NK-92 (cell line): Measurements from ENCODE around the gene MRPL33.
A peak's percentile ranks its signal among the peaks of the same experiment; 100 is the strongest.

ENCODE experiments used
- DNase-seq: peaks from one replicate; lab custom pipeline; 2025; ENCODE audit not compliant: unreplicated experiment; lab: John Stamatoyannopoulos, UW

MRPL33 gene

GRCh38 chr2:27771548-27772335 is at the start of gene MRPL33:
Gene MRPL33, plus strand, starts transcription at chr2:27771719. Its CDS starts 59 bp downstream, at chr2:27771778.
- DNase-seq, result peak; percentile 12

DNA sequence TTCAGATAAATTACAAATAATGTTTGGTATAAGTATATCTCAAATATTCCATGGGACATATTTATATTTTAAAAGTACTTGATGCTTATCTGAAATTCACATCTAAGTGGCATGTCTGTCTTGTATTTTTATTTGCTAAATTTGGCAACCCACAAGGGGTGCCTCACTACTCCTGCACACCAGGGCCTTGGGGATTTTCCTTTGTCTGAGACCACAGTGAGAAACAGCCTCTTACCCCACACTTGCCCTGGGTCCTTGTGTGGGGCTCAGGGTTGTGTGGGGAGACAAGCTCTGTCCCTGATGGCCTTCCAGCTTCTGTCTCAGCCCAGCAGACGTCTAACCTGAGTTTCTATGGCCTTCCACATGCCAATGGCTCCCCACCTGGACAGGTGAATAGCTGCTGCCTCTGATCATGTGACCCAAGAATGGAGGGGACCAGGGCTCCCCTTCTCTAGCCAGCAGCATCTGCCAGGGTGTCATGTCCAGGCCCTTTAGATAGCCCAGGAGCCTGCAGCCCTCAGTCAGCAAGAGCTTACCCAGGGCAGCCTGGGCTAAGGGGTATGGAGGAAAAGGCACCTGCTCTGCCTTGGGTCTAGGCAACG is 49.5 kb upstream of the MRPL33 start:
- DNase-seq, result no peak

- DNase-seq, result no peak
Measured at GRCh38 chr2:27723372-27724144, 48.0 kb upstream of the MRPL33 start.

DNA sequence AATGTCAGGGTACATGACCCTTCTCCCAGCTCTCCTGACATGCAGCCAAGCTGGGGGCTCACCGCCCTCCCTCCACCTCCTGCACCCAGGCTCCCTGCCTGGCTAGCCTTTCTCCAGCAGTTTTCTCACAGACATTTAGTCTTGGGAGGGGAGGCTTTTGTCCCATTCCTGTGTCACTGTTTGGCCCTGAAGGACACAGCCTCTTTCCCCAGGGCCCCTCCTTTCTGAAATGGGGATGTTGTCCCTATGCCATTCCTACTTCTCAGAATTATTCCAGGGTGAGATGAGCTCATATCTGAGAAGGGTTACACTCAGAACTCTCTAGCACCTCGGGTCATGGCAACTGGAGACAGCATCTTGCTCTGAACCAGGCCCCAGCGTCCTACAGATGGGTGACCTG is 47.3 kb upstream of the MRPL33 start:
- no peak for DNase-seq

- no peak for DNase-seq
Measured at GRCh38 chr2:27724905-27725701, 46.4 kb upstream of the MRPL33 start.

DNA sequence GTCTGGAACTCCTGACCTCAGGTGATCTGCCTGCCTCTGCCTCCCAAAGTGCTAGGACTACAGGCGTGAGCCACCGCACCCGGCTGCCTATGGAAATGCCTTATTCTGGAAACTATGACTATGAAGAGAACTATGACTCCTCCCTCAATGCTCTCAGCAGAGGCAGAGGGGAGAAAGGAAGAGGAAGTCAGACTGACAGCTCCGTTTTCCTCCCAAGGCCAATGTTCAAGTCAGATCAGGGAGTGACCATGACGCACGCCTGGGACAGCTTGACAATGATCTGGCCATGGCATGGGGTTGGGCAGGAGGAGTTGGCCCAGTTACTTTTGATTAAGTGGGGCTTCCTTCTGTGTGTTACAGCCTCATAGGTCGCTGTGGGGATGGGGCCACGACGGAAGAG is 44.3 kb upstream of the MRPL33 start:
- no peak for DNase-seq

GRCh38 chr2:27728081-27728858 is 43.2 kb upstream of the MRPL33 start:
- no peak for DNase-seq

GRCh38 chr2:27729198-27729597 is 42.3 kb upstream of the MRPL33 start:
- DNase-seq, result no peak

DNA sequence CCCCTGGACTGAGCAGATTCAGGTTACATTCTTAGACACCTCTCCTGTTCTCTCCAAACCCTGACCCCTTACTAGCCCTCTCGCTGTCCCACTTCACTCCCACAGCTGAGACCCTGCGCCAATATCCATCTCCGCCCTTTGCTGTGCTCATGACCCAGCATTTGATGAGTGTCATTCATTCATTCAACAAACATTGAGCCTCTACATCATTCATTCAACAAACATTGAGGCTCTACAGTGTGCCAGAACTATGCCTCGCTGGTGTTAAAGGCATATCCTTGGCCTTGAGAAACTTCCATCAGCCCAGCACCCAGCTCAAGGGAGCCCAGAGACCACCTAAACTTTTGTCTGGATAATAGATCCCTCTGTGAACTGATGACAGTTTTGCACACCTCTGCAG is 41.9 kb upstream of the MRPL33 start:
- DNase-seq, result no peak

- no peak for DNase-seq
Measured at GRCh38 chr2:27730261-27730662, 41.3 kb upstream of the MRPL33 start.

GRCh38 chr2:27730980-27731691 is 40.4 kb upstream of the MRPL33 start:
- no peak for DNase-seq

- DNase-seq, result no peak
Measured at GRCh38 chr2:27734305-27734704, 37.2 kb upstream of the MRPL33 start.

DNA sequence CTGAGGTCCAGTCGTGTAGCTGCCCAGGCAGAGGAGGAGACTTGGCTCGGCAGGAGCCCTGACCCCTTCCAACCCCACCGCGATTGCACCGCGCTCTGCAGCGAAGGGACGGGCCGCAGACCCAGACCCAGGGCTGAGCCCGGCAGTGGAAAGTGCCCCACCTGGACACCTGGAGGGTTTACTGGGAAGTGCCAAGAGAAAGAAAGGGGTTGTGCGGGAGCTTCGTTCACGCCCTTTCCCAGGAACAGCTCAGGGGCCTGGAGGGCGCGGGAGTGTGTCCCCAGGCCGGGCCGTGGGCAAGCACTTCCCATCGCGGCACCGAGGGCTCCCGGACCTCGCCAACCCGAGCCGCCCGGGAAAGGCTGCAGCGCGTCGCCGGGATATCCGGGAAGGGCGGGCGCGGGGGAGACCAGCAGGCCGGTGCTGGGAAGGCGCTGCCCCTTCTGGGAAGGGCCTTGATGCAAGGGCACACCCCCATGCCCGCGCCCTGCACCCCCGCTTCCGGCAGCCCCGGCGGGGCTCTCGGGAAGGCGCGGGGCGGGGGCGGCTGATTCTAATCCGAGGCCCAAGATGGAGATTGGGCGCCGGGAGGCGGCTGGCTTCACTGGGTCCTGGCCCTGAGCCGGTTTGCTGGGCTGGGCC is 36.1 kb upstream of the MRPL33 start:
- no peak for DNase-seq

DNA sequence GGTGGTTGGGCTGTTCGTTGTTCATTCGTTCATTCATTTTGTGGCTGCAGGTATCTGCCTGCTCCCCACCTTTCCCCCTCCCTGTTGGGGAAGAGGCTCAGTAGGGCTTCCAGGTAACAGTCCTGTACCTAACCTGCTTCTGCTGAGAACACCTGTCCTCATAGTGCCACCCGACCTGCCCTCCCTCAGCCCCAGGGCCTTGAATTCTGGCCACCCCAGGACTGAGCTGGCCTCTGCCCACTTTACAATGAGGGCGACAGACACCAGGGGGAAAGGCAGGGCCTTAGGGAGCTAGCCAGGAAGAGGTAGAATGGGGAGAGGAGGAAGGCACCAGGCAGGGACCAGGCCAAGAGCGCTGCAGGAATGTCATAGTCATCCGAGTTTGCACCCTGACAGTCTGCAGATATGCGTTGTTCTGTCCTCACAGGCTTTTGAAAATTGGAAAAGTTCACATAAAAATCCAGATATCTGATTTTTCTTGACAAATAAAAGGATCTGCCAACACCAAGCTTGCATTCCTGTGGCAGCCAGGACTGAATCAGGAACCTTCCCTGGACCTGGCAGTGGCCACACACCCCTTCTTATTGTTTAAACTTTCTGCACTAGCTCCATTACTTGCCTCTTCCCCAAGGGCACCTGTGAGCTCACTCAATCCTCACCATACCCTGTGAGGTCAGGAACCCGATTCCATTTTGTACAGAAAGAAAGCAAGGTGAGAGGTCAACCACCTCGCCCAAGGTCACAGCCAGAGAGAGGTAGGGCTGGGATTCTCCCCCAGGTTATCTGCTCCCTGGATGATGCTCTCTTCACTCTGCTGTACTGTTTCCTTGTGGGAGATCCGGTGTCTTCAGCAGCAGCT is 35.3 kb upstream of the MRPL33 start:
- no peak for DNase-seq

GRCh38 chr2:27736890-27737204 is 34.7 kb upstream of the MRPL33 start:
- DNase-seq, result no peak

DNA sequence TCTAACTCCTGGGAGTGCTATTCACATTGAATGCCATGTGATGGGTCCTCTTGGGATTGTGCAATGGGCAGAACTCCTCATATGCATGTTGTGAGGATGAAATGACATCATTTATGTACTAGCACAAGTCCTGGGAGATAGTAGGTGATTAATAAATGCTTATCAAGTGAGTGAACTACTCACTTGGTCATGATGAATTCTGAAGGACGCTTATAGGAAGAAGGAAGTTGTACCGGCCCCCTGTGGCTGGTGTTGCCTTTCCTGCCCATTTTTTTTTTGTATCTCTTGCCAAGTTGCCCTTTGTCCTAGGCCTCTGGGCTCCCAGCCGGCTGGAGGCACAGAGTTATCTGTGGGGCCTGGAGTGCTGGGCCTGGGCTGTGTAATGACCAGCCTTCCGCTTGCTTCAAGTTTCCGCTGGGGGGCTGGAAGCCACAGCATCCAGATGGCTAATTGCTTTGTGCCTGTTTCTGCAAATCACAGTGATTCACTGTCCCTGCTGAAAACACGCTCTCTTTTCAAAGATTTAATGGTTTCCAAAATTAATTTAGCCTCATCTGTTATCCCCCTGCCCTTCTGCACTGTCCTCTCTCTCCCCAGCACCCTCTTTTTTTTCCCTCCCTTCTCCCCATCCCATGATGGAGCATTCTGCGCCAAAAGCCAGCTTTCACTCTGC is 33.7 kb upstream of the MRPL33 start:
- DNase-seq, result no peak

GRCh38 chr2:27738349-27739057 is 33.0 kb upstream of the MRPL33 start:
- DNase-seq, result no peak

GRCh38 chr2:27739058-27739373 is 32.5 kb upstream of the MRPL33 start:
- no peak for DNase-seq
